ENCODE data around the gene DENND1A.

- TF ChIP-seq CTCF (IDR thresholded peaks at IDR 0.05) (no peak), POLR2A (IDR thresholded peaks at IDR 0.05) (no peak), EP300 (IDR thresholded peaks at IDR 0.05) (no peak), POLR2AphosphoS5 (IDR thresholded peaks at IDR 0.05) (no peak)
Observed at GRCh38 chr9:123796618-123797484, 133.1 kb downstream of the DENND1A start.
